ENCODE data around the gene CNTNAP2. TPM values are rescaled to one million over a fixed set of nuclear protein-coding genes. Genes with fewer than 3 reads are reported as not detected.

CNTNAP2 gene
- total RNA-seq, 1 donor from 2014 or later: 2.2 TPM

DNA sequence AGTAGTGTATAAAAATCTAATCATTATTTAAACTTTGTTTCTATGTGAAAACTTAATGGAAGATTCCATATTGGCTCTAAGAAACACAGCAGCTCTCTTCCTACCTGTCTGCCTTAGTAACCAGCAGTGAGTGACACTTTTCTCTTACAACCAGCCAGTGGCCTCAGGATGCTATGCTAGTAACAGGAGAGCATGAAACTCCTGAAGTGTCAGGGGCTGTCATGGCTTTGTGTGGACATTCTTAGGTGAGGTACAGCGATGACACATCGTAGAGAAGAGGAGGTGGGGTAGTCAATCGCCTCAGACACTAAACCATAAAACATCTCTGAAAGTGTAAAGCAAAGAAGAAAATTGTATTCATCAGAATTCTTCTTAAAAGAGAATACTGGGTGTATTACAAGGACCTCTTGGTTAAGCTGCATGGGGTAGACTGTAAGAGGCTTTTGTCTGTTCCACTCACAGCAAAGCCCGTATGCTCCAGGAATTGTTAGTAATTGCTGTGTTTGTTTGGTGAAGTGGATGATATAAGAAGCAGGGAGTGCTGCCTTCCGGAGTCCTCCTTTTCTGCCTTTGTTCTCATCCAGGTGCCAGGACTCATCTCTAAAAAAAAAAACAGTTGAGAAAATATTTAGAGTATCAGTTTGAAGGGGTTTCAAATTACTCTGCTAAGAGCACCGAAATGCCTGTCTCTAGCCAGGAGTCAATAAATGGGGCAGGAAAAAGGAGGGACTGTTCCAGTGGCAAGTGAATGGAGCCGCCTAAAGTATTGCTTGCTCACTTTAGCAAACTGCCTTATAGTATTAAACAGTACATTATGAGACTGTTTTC is 518.8 kb downstream of the CNTNAP2 start:
- no peak overlapping the region for H3K27ac ChIP-seq
- no peak overlapping the region for H3K4me3 ChIP-seq
- no peaks in the 10 kb centered on the region for H3K27me3 ChIP-seq
- TF ChIP-seq POLR2AphosphoS5 (IDR thresholded peaks at IDR 0.05; ENCODE audit: insufficient read depth in 1 of 2, low read depth in 1 of 2) (no peak), POLR2A (IDR thresholded peaks at IDR 0.05) (no peak)
- TF ChIP-seq, protein P1, sequence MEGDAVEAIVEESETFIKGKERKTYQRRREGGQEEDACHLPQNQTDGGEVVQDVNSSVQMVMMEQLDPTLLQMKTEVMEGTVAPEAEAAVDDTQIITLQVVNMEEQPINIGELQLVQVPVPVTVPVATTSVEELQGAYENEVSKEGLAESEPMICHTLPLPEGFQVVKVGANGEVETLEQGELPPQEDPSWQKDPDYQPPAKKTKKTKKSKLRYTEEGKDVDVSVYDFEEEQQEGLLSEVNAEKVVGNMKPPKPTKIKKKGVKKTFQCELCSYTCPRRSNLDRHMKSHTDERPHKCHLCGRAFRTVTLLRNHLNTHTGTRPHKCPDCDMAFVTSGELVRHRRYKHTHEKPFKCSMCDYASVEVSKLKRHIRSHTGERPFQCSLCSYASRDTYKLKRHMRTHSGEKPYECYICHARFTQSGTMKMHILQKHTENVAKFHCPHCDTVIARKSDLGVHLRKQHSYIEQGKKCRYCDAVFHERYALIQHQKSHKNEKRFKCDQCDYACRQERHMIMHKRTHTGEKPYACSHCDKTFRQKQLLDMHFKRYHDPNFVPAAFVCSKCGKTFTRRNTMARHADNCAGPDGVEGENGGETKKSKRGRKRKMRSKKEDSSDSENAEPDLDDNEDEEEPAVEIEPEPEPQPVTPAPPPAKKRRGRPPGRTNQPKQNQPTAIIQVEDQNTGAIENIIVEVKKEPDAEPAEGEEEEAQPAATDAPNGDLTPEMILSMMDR (IDR thresholded peaks at IDR 0.05): no peak
- no peaks in the 10 kb centered on the region for H3K9me3 ChIP-seq
- no peak for DNase-seq (ENCODE audit: extremely low spot score in 2 of 2)
- no peaks in the 10 kb centered on the region for H3K4me1 ChIP-seq
- H3K36me3 ChIP-seq: no peaks in the 10 kb centered on the region
- intact Hi-C loops (cut with DNase I): no loop called here

DNA sequence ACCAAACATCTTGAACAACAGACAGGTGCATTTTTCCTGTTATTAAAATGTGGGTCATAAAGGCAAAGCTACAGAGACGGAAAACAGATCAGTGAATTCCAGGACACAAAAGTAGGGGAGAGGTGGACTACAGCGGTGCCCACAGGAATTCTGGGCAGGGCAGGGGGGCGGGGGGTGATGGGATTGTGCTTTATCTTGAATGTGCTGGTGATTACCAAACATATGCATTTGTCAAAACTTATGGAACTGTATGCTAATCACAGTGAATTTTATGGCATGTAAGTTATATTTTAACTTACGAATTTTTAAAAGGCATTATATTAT is 519.4 kb downstream of the CNTNAP2 start:
- DNase-seq (ENCODE audit: extremely low spot score in 2 of 2): no peak
- TF ChIP-seq POLR2A (IDR thresholded peaks at IDR 0.05): no peak
- TF ChIP-seq, protein P1 (IDR thresholded peaks at IDR 0.05): no peak
- TF ChIP-seq POLR2AphosphoS5 (IDR thresholded peaks at IDR 0.05; ENCODE audit: insufficient read depth in 1 of 2, low read depth in 1 of 2): no peak
- Histone ChIP-seq H3K4me3 (no peak overlapping the region), H3K4me1 (no peaks in the 10 kb centered on the region), H3K9me3 (no peaks in the 10 kb centered on the region), H3K27ac (no peak overlapping the region), H3K27me3 (no peaks in the 10 kb centered on the region), H3K36me3 (no peaks in the 10 kb centered on the region)
- intact Hi-C loops (cut with DNase I): no loop called here

DNA sequence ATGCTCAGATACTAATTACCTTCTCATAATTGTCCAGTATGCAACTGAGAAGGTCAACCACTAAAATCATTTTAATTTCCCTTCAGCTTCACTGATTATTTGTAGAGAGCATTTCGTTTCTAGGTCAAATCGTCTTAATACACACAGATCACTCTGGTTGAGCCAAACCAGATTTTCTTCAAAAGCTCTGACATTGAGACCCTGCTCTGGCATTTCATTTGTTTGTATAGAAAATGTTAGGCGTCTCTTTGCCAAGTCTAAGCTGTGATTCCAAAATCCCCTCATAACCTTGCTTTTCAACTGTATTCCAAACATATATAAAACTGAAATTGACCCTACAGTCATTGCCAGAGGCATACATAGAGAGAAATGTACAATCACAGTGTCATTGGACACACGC is 520.0 kb downstream of the CNTNAP2 start:
- no peaks in the 10 kb centered on the region for H3K36me3 ChIP-seq
- no peaks in the 10 kb centered on the region for H3K9me3 ChIP-seq
- DNase-seq (ENCODE audit: extremely low spot score in 2 of 2): no peak
- intact Hi-C loops (cut with DNase I): no loop called here
- no peaks in the 10 kb centered on the region for H3K27me3 ChIP-seq
- TF ChIP-seq POLR2A (IDR thresholded peaks at IDR 0.05) (no peak), POLR2AphosphoS5 (IDR thresholded peaks at IDR 0.05; ENCODE audit: insufficient read depth in 1 of 2, low read depth in 1 of 2) (no peak)
- TF ChIP-seq, protein P1 (IDR thresholded peaks at IDR 0.05): no peak
- H3K4me3 ChIP-seq: no peak overlapping the region
- no peaks in the 10 kb centered on the region for H3K4me1 ChIP-seq
- no peak overlapping the region for H3K27ac ChIP-seq

DNA sequence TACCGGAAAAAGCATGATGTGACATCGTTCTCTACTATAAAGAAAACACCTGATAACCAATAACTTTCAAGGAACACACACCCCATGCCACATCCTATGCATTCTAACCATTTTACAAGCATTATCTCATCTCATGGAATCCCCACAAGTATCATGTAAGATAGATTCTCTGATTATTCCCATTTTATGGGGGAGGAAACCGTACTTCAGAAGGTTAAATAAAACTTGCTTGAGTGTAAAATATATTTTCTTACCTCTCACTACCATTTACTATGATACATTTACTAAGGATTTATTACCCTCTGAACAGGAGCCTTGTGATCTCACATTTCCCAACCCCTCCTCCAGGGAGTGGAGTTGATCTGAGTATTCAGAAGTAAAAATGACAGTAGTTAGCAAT is 522.7 kb downstream of the CNTNAP2 start:
- no peak for TF ChIP-seq POLR2A (IDR thresholded peaks at IDR 0.05)
- TF ChIP-seq, protein P1 (IDR thresholded peaks at IDR 0.05): no peak
- TF ChIP-seq POLR2AphosphoS5 (IDR thresholded peaks at IDR 0.05; ENCODE audit: insufficient read depth in 1 of 2, low read depth in 1 of 2): no peak

DNA sequence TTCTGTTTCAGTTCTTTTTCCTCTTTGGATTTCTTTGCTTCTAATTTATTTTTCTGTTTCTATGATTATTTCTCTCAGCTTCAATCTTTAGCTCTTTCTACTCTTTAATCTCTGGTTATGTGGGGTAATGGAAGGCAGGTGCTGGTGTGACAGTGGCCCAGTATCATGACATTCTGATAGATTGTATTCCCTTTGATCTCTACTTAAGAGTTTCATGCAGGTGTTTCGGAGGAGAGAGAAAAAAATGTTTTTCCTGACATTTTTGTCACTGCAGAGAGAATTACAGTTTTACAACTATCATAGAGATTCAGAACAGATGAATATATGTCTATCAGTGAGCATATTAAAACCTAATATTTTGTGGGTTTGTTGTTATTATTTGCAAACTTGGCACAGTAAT is 524.9 kb downstream of the CNTNAP2 start:
- no peaks in the 10 kb centered on the region for H3K9me3 ChIP-seq
- no peaks in the 10 kb centered on the region for H3K36me3 ChIP-seq
- no peaks in the 10 kb centered on the region for H3K27me3 ChIP-seq
- no peak overlapping the region for H3K4me3 ChIP-seq
- no peak overlapping the region for H3K27ac ChIP-seq
- H3K4me1 ChIP-seq: no peaks in the 10 kb centered on the region
- no peak for DNase-seq (ENCODE audit: extremely low spot score in 2 of 2)
- intact Hi-C loops (cut with DNase I): no loop called here
- TF ChIP-seq, protein P1 (IDR thresholded peaks at IDR 0.05): no peak
- TF ChIP-seq POLR2AphosphoS5 (IDR thresholded peaks at IDR 0.05; ENCODE audit: insufficient read depth in 1 of 2, low read depth in 1 of 2): no peak

More for the DNA sequence above, 522.7 kb downstream of the CNTNAP2 start:
- no peak for DNase-seq (ENCODE audit: extremely low spot score in 2 of 2)
- Histone ChIP-seq H3K9me3 (no peaks in the 10 kb centered on the region), H3K36me3 (no peaks in the 10 kb centered on the region), H3K27ac (no peak overlapping the region), H3K27me3 (no peaks in the 10 kb centered on the region), H3K4me1 (no peaks in the 10 kb centered on the region), H3K4me3 (no peak overlapping the region)
- intact Hi-C loops (cut with DNase I): no loop called here
